GM12874 (cell line): ENCODE data around the gene ZC3H15.
A peak's percentile ranks its signal among the peaks of the same experiment; 100 is the strongest.

Source experiments
- TF ChIP-seq, protein P1 (sequence below): IDR thresholded peaks from 2 replicates; pipeline ENCODE4 v1.5.1; 2011; ENCODE audit warnings: low read depth, mild to moderate bottlenecking, control low read depth, low read length, moderate library complexity; ENCODE audit not compliant: insufficient read depth

The ZC3H15 gene

DNA sequence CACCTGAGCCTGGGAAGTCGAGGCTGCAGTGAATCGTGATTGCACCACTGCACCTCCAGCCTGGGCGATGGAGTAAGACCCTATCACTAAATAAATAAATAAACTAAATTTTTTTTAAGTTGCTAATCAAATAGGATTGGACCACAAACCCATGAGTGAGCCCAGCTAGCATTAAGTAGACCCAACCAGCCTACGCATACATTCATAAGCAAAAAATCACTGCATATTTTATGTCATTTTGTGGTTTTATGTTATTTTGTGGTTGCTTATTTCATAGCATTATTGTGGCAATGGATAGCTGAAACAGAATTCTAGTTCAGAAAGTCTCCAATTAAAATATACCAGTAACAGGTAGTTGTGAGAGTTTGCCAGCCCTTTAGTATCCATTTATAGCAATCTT lies 29.1 kb upstream of the ZC3H15 start:
- TF ChIP-seq, protein P1, sequence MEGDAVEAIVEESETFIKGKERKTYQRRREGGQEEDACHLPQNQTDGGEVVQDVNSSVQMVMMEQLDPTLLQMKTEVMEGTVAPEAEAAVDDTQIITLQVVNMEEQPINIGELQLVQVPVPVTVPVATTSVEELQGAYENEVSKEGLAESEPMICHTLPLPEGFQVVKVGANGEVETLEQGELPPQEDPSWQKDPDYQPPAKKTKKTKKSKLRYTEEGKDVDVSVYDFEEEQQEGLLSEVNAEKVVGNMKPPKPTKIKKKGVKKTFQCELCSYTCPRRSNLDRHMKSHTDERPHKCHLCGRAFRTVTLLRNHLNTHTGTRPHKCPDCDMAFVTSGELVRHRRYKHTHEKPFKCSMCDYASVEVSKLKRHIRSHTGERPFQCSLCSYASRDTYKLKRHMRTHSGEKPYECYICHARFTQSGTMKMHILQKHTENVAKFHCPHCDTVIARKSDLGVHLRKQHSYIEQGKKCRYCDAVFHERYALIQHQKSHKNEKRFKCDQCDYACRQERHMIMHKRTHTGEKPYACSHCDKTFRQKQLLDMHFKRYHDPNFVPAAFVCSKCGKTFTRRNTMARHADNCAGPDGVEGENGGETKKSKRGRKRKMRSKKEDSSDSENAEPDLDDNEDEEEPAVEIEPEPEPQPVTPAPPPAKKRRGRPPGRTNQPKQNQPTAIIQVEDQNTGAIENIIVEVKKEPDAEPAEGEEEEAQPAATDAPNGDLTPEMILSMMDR, result no peak

DNA sequence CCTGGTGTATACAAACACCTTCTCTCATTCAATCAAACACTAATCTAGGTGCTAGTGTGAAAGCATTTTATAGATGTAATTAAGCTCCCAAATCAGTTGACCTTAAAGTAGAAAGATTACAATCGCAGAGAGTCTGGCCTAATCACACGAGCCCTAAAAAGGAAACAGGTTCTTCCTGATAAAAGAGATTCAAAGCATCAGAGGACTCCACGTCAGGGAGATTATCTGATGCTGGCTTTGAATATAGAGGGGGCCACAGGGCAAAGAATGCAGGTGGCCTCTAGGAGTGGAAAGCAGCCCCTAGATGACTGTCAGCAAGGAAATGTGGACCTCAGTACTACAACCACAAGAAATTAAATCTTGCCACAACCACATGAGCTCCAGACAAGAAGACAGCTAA lies 28.2 kb upstream of the ZC3H15 start:
- TF ChIP-seq, protein P1, result no peak

DNA sequence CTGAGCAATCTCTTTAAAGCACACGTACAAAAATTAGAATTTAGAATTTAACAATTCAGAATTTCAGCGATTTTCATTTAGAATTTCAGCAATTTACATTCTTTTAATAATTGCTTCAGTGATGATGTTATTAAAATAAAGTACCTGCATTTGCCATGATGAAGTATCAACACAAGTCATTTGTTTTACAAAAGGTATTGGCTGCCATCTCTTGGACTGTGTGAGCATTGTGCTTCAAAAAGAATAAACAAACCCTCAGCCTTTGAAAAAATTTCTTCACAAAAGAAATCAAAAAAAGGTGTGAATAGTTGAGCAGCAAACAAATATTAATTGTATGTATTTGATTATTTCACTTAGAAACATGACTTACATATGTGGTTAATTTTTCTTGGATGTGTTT lies 27.1 kb upstream of the ZC3H15 start:
- TF ChIP-seq, protein P1, result no peak

DNA sequence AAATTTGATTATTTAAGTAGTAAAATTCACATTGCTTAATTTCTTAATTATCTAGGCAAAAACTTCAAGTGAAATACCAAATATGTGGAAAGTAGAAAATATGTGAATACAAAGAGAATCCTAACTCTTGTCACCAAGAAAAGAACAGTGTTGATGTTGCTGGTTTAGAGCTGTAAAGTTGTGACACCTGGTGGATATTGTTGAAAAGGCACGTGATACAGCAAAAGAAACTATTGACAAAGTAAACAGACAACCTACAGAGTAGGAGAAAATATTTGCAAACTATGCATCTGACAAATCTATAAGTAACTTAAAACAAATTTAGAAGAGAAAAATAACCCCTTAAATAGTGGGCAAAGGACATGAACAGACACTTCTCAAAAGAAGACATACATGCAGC lies 25.6 kb upstream of the ZC3H15 start:
- TF ChIP-seq, protein P1, result peak; percentile 42; the same call in 1 of the 2 replicates

DNA sequence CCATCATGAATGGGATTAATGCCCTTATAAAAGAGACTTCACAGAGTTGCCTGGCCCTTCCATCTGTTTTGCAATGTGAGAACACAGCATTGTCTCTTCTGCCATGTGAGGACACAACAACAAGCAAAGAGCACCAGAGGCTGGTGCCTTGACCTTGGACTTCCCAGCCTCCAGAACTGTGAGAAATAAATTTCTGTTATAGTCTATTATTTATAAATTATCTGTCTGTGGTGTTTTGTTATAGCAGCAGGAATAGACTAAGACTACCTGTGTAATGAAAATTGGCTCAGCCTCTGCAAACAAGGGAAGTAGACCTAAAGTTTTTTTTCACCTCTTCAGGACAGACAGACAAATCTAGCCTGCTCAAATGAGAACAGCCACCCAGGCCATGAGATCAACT lies 19.3 kb upstream of the ZC3H15 start:
- TF ChIP-seq, protein P1, result no peak

DNA sequence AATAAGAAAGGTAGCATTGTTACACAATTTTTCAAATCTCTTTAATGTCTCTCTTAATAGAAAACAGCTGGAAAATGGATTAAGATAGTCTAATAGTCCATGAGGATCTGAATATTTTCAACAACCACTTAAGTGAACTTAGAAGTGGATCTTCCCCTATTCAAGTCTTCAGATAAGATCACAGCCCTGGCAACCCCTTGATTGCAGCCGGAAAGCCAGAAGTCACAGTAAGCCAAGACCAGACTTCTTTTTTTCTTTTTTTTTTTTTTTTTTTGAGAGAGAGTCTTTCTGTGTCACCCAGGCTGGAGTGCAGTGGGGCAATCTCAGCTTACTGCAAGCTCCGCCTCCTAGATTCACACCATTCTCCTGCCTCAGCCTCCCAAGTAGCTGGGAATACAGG lies 18.6 kb upstream of the ZC3H15 start:
- TF ChIP-seq, protein P1, result no peak

DNA sequence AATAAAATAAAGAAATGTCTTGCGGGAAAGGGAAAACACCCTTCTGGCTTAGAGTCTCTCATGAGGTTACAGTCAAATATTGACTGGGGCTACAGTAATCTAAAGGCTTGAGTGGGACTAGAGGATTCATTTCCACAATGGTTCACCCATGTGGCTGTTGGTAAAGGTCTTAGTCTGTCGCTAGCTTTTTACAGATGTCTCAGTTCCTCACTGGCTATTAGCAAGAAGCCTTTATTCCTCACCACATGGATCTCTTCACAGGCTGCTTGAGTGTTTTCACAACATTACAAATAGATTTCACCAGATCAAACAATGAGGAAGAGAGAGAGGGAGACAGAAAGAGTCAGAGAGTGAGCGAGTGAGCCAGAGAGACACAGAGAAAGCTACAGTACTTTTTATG lies 8.3 kb upstream of the ZC3H15 start:
- TF ChIP-seq, protein P1, result no peak

DNA sequence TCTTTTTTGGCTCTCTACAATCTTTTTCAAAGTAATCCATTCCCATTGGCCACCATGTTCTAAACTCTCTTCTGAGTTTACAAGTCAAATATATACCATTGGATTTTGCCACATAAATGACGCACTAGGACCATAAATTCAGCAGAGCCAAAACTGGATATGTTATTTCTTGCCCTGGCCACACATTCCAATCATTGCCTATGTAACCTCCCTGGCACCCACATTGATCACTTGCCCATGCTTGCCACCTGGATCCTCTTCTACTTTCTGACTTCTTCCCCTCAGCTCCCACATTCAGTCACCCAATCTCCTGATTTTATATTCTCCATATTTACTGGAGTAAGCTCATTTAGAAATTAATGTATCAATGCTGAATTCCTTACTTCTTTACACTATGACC lies 5.1 kb upstream of the ZC3H15 start:
- TF ChIP-seq, protein P1, result no peak
